HepG2 (cell line): ENCODE measurements around the gene ANO1. TPM values are rescaled to one million over a fixed set of nuclear protein-coding genes. Genes with fewer than 3 reads are reported as not detected.

ENCODE experiments used
- ATAC-seq: fragments of 200-7000 bp; cut with Tn5 transposase; 3 replicates; pipeline ENCODE4 v1.9.1; 2020; ENCODE audit warnings: mild to moderate bottlenecking, moderate library complexity
- BruUV-seq: library from RNA; stranded (reverse); fragments of 400-500 nt; replicated peaks from 2 replicates; lab custom pipeline; 2021; lab: Mats Ljungman, UMichigan
- CTCF ChIA-PET: fragments of 300-600 bp; formaldehyde crosslinking; extraction: SDS; loops from one replicate; lab custom pipeline; 2021; ENCODE audit warnings: low total read pairs, inconsistent platforms, low intra/inter-chr PET ratio; lab: Yijun Ruan, JAX
- POLR2A ChIA-PET: fragments of 350-600 bp; sonication (Branson Sonifier 250); formaldehyde crosslinking; loops from one replicate; lab custom pipeline; 2020; ENCODE audit warnings: antibody characterized with exemption, inconsistent platforms; lab: Yijun Ruan, JAX
- DNase-seq: peaks from one replicate; pipeline ENCODE4 v3.0.0-alpha.2; 2015; ENCODE audit warnings: low spot score
- FAIRE-seq: peaks from 3 replicates; lab custom pipeline; 2011; peaks lifted over from hg19 to GRCh38; lab: Jason Lieb, UNC
- H2AFZ ChIP-seq: one replicate; pipeline ENCODE4 v1.6.1; 2011; ENCODE audit warnings: low read length, inconsistent platforms
- H3K27ac ChIP-seq: fragments of 300-600 bp; 3 replicates; pipeline ENCODE4 v1.8.0; 2011; ENCODE audit warnings: mixed run types, mild to moderate bottlenecking, mixed read lengths, low read length, inconsistent platforms; ENCODE audit not compliant: insufficient read depth; ENCODE audit errors: extremely low read length
- H3K27me3 ChIP-seq, 2 experiments: fragments of 200-600 bp in 1 of 2; 2 replicates in 1 of 2; 3 replicates in 1 of 2; pipeline versions ENCODE4 v1.6.0 to v1.8.0; 2011; ENCODE audit warnings: low read length in 2 of 2, mild to moderate bottlenecking in 2 of 2, moderate library complexity in 2 of 2, inconsistent platforms in 1 of 2; ENCODE audit not compliant: insufficient read depth in 2 of 2, control insufficient read depth in 1 of 2
- H3K36me3 ChIP-seq, 2 experiments: fragments of 200-600 bp in 1 of 2; replicated peaks in 1 of 2; 2 replicates in 1 of 2; 3 replicates in 1 of 2; pipeline versions ENCODE4 v1.5.1 to v1.8.0; 2011; ENCODE audit warnings: low read length in 2 of 2, inconsistent platforms in 1 of 2; ENCODE audit not compliant: insufficient read depth in 2 of 2, control insufficient read depth in 1 of 2
- H3K4me1 ChIP-seq: 2 replicates; pipeline ENCODE4 v1.5.1; 2012; ENCODE audit warnings: low read length, inconsistent platforms; ENCODE audit not compliant: insufficient read depth
- H3K4me2 ChIP-seq: 2 replicates; pipeline ENCODE4 v1.6.0; 2011; ENCODE audit warnings: low read depth, low read length, inconsistent platforms
- H3K4me3 ChIP-seq, 3 experiments: fragments of 200-600 bp in 1 of 3; sonication (generic), shearing (Covaris generic) in 1 of 3; replicated peaks in 1 of 3; 2 replicates each; pipeline ENCODE4 v1.5.1; 2011 to 2016; ENCODE audit warnings: low read length in 3 of 3, inconsistent platforms in 2 of 3, low read depth in 2 of 3, mild to moderate bottlenecking in 2 of 3, control low read depth in 1 of 3, mixed read lengths in 1 of 3; ENCODE audit not compliant: insufficient read depth in 1 of 3
- H3K79me2 ChIP-seq: one replicate; pipeline ENCODE4 v1.6.1; 2011; ENCODE audit warnings: low read length, inconsistent platforms; ENCODE audit not compliant: insufficient read depth
- H3K9ac ChIP-seq: 2 replicates; pipeline ENCODE4 v1.6.0; 2011; ENCODE audit warnings: mild to moderate bottlenecking, low read depth, low read length, inconsistent platforms; ENCODE audit not compliant: insufficient read depth
- H3K9me3 ChIP-seq: 2 replicates; pipeline ENCODE4 v1.5.1; 2012; ENCODE audit warnings: mild to moderate bottlenecking, low read length
- H4K20me1 ChIP-seq: 2 replicates; pipeline ENCODE4 v1.6.0; 2011; ENCODE audit warnings: inconsistent platforms, mild to moderate bottlenecking, low read length, moderate library complexity; ENCODE audit not compliant: insufficient read depth
- AHR ChIP-seq: IDR thresholded peaks from 2 replicates; pipeline ENCODE4 v1.6.1; 2018; ENCODE audit warnings: missing genetic modification reagents, missing compliant biosample characterization
- KLF9 ChIP-seq: IDR thresholded peaks from 2 replicates; pipeline ENCODE4 v1.6.1; 2016; ENCODE audit warnings: low read depth
- MATR3 ChIP-seq: sonication (generic); formaldehyde crosslinking; IDR thresholded peaks from 2 replicates; pipeline ENCODE4 v1.4.0; 2020; ENCODE audit warnings: missing genetic modification reagents
- MTERF4 ChIP-seq: sonication (generic); formaldehyde crosslinking; IDR thresholded peaks from 2 replicates; pipeline ENCODE4 v1.8.0; 2023; ENCODE audit warnings: mild to moderate bottlenecking, missing genetic modification reagents
- PHF5A ChIP-seq: IDR thresholded peaks from one replicate; pipeline ENCODE4 v1.6.1; 2018; ENCODE audit warnings: low read depth, missing genetic modification reagents; ENCODE audit not compliant: unreplicated experiment
- SMARCC2 ChIP-seq: fragments of 450-650 bp; IDR thresholded peaks from 2 replicates; pipeline ENCODE4 v1.6.1; 2017; ENCODE audit warnings: antibody characterized with exemption, mild to moderate bottlenecking
- TIGD3 ChIP-seq: sonication (generic); formaldehyde crosslinking; IDR thresholded peaks from 2 replicates; pipeline ENCODE4 v1.5.1; 2020; ENCODE audit warnings: mild to moderate bottlenecking, missing genetic modification reagents, borderline replicate concordance
- ZBTB2 ChIP-seq: sonication (generic); formaldehyde crosslinking; IDR thresholded peaks from 2 replicates; pipeline ENCODE4 v1.8.0; 2022; ENCODE audit warnings: low read depth, missing genetic modification reagents
- ZBTB26 ChIP-seq: IDR thresholded peaks from 2 replicates; pipeline ENCODE4 v1.6.1; 2016; ENCODE audit warnings: missing compliant biosample characterization, missing genetic modification reagents, borderline replicate concordance
- ZFP82 ChIP-seq: sonication (generic); formaldehyde crosslinking; IDR thresholded peaks from 2 replicates; pipeline ENCODE4 v1.5.1; 2020; ENCODE audit warnings: mild to moderate bottlenecking, missing genetic modification reagents, borderline replicate concordance
- ZMAT5 ChIP-seq: sonication (generic); formaldehyde crosslinking; IDR thresholded peaks from 2 replicates; pipeline ENCODE4 v1.5.0; 2020; ENCODE audit warnings: mild to moderate bottlenecking, low read depth, missing genetic modification reagents, borderline replicate concordance
- ZNF264 ChIP-seq: sonication (generic); formaldehyde crosslinking; IDR thresholded peaks from 2 replicates; pipeline ENCODE4 v1.4.0; 2020; ENCODE audit warnings: missing genetic modification reagents
- ZNF616 ChIP-seq: sonication (generic); formaldehyde crosslinking; IDR thresholded peaks from 2 replicates; pipeline ENCODE4 v1.5.0; 2020; ENCODE audit warnings: low read depth, mild to moderate bottlenecking, missing genetic modification reagents
- ZNF674 ChIP-seq: sonication (generic); formaldehyde crosslinking; IDR thresholded peaks from 2 replicates; pipeline ENCODE4 v1.5.0; 2020; ENCODE audit warnings: low read depth, mild to moderate bottlenecking, missing genetic modification reagents
- ZNF737 ChIP-seq: sonication (generic); formaldehyde crosslinking; IDR thresholded peaks from 2 replicates; pipeline ENCODE4 v1.5.0; 2020; ENCODE audit warnings: missing genetic modification reagents, mild to moderate bottlenecking, borderline replicate concordance
- WGBS: methylation state at CpG from one replicate; pipeline ENCODE4 v1.1.6; 2017; ENCODE audit warnings: low lambda C conversion rate; 5-methylcytosine and 5-hydroxymethylcytosine counted together
- in situ Hi-C: cut with HindIII; loops from 2 replicates; pipeline ENCODE4 v1.10.0; 2017; ENCODE audit warnings: low pct_unique_long_range_greater_than_20kb; ENCODE audit not compliant: extremely low pct_ligation_motif_present
- intact Hi-C: fragments of 100-400 bp; cut with micrococcal nuclease; formaldehyde crosslinking; loops from one replicate; pipeline ENCODE4 v1.10.0; 2022; ENCODE audit not compliant: unreplicated experiment
- polyA plus RNA-seq, 8 experiments: library from polyadenylated mRNA; depleted of rRNA in 3 of 8; stranded (reverse) in 7 of 8; unstranded in 1 of 8; fragments of >200 nt; fragmentation: Illumina TruSeq in 4 of 8; extraction: Trizol in 4 of 8; gene quantifications; 2 replicates each; pipeline versions ENCODE4 v1.2.1 to v1.2.3, GENCODE V29; 2011 to 2016; ENCODE audit warnings: low read depth in 4 of 8, missing spikeins in 1 of 8, mixed read lengths in 1 of 8; ENCODE audit not compliant: insufficient read depth in 1 of 8
- total RNA-seq, 5 experiments: library from RNA; depleted of rRNA; stranded (reverse); fragments of >200 nt; fragmentation: Illumina TruSeq; extraction: Trizol; gene quantifications; 2 replicates each; pipeline ENCODE4 v1.2.3, GENCODE V29; 2016; ENCODE audit warnings: low read depth in 1 of 5

The ANO1 gene
- total and polyA plus RNA-seq, 2 of the 13 experiments (the other 11 are each of a cell fraction or from before 2014, with no cell fraction given): not detected

- DNase-seq (no peak), ATAC-seq (no peak), FAIRE-seq (no peak)
- CTCF ChIA-PET: no interaction called here
- H3K36me3 ChIP-seq: peaks cover 6 to 18% of the 10 kb centered on the region in 2 experiments; a peak in 4 of 5 replicates
- 0 out of 2 replicates have a peak, but pooled peaks cover 2% of the 10 kb centered on the region for H4K20me1 ChIP-seq
- no peaks in the 10 kb centered on the region; a peak in 1 of 5 replicates for H3K27me3 ChIP-seq
- no peak overlapping the region for H3K4me2 ChIP-seq
- no peak for TF ChIP-seq ZBTB26 (CRISPR knock-in tag)
- TF ChIP-seq ZNF264 (CRISPR knock-in tag): no peak
- no peak for TF ChIP-seq ZMAT5 (CRISPR knock-in tag)
- no peak for TF ChIP-seq ZNF674
- no peak for TF ChIP-seq SMARCC2
- no peak for TF ChIP-seq MTERF4 (CRISPR knock-in tag)
- TF ChIP-seq ZNF616 (CRISPR knock-in tag): no peak
- TF ChIP-seq KLF9 (CRISPR knock-in tag): no peak
- no peak for TF ChIP-seq PHF5A (CRISPR knock-in tag)
- no peak for TF ChIP-seq ZBTB2
- TF ChIP-seq TIGD3 (CRISPR knock-in tag): no peak
- no peak for TF ChIP-seq ZFP82 (CRISPR knock-in tag)
- TF ChIP-seq ZNF737 (CRISPR knock-in tag): no peak
- no peak for TF ChIP-seq MATR3 (CRISPR knock-in tag)
- TF ChIP-seq AHR (CRISPR knock-in tag): no peak
- H3K9ac ChIP-seq: no peak overlapping the region
- no TSS peak for BruUV-seq
- no peaks in the 10 kb centered on the region for H3K79me2 ChIP-seq
- POLR2A ChIA-PET: no interaction called here
- 85% methylated on average over 5 of the region's 5 CpGs for WGBS
- peaks cover 14% of the 10 kb centered on the region for H3K4me1 ChIP-seq
- no peaks in the 10 kb centered on the region for H3K9me3 ChIP-seq
- no peak overlapping the region for H2AFZ ChIP-seq
- no peak overlapping the region for H3K4me3 ChIP-seq
- no peak overlapping the region for H3K27ac ChIP-seq
- intact Hi-C loops: no loop called here
- in situ Hi-C loops: no loop called here
These were observed 132.4 kb downstream of the ANO1 start for GRCh38 chr11:70210530-70210929.
